ENCODE measurements around the gene ADAM10.
A peak's percentile ranks its signal among the peaks of the same experiment; 100 is the strongest.

Gene ADAM10

DNA sequence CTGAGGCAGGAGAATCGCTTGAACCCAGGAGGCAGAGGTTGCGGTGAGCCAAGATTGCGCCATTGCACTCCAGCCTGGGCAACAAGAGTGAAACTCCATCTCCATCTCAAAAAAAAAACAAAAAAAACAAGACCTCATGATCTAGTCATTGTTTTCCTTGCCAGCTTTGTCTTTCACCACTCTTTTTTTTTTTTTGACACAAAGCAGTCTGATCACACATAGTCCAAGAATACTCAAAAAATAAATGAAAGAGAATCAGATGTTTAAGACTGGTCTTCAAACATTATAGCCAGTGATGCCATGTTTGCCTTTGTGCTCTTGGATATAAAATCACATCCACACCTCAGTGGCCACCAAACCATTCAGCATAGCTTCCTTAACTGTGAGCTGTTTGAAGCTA is 5.8 kb upstream of the ADAM10 start:
- DNase-seq (ENCODE audit: low spot score): no peak

DNA sequence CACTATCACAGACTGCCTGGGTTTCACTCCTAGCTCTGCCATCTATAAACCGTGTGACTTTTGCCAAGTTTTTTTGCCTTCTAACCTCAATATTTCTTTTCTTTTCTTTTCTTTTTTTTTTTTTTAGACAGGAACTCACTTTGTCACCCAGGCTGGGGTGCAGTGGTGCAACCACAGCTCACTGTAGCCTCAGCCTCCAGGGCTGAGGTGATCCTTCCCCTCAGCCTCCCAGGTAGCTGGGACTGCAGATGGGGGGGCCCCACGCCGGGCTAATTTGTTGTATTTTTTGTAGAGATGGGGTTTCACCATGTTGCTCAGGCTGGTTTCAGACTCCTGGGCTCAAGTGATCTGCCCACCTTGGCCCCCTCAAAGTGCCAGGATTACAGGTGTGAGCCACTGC is 3.2 kb upstream of the ADAM10 start:
- DNase-seq (ENCODE audit: low spot score): no peak

DNA sequence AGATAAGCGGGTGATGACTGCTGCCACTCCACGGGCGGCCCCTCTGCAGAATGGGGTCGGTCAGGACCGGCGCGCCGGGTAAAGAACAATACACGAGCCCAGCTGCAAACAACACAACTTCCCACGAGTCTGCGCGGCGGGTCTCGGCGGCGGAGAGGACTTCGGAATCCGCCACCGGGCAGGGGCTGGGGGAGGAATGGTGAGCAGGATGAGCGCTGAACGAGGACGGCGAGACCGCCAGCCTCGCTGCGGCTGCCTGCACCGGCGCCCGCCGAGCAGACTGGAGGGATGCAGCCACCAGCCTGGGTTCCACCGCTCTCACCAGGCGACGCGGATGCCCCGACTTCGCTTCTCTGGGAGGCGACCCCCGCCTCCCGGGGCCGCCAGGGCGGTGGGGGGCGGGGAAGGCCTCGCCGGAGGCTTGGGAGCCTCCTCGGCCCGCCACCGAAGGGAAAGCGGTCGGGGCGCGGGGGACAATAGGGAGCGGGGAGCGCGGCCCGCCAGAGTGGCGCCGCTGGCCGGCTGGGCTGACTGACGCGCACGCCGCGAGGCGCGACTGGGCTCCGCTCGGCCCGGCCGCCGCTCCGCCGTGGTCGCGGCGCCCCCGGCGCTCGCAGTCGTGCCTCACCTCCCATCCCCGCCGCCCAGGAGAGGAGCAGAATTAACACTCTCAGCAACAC is 515 bp downstream of the ADAM10 start:
- DNase-seq (ENCODE audit: low spot score): peak; percentile 40

DNA sequence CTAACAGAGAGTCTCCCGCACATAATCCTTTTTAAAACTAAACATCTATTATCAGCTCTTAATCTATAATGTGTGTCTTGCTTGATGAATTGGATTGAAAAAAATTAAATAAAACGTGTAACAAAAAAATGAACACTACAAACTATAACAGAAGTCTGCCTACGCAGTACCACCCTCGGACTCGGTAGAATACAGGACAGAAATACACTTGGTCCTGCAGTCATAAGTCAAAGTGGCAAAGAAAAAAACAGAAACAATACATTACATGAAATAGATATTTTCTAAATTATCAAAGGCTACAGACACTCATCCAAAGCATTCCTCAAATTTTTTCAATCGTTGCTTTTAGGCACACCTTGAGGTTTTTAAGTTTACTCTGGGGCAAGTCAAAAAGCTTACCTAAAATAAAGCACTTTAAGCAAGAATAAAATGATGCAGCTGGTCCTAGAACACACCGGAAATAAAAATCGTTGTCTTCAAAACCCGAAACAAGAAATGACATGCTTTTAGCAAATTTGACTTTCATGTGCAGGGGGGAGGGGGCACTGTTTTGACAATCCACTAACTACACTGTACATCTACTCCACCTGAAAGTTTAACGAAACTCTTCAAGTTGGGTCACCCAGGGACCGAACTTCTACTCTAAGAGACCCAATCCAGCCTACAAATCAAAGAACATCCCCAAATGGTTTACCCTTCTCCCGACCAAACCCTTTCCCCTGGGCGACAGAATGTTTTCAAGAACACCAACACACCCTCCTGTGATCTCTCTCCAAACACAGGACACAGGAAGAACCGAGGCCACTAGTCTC is 1.3 kb downstream of the ADAM10 start:
- DNase-seq (ENCODE audit: low spot score): no peak

DNA sequence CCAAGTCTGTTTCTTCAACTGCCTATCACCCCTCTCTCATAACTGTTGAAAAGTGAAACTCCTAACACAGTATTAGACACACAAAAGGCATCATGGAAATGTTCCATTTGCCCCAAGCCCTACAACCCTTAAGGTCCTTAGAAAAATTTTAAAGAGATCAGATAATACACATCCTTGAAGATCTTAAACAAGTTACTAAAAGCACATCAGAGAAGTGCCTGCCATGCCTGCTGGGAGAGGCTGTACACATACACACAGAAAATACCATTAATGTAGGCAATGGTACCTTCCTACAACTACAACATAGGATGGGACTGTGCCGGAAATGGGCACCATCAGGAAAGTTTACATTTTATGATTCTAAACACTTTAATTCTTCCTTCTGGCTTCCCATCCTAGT is 3.3 kb downstream of the ADAM10 start:
- DNase-seq (ENCODE audit: low spot score): no peak

DNA sequence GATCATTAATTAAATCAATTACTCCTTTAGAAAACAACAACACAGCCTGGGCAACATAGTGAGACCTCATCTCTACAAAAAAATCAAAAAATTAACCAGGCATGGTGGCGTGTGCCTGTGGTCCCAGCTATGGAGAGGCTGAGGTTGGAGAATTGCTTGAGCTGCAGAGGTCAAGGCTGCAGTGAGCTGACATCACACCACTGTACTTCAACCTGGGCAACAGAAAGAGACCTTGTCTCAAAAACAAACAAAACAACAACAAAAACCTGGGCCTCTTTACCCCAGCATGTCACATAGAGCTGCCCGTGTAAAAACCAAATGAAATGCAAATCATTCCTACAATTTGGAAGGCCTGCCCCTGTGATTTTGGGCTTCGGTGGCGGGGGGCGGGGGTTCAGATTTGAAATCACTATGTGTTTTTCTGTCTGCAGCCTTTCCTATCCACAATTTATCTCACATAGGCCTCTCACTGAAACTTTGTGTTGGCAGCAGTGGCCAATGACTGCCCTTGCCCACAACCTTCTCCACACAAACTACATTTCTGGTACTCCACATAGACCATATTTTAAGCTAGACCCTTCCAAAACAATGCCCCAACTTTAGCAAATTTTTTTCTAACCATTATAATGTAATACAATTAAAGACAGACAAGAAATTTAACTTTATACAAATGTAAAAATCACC is 6.5 kb downstream of the ADAM10 start:
- no peak for DNase-seq (ENCODE audit: low spot score)

DNA sequence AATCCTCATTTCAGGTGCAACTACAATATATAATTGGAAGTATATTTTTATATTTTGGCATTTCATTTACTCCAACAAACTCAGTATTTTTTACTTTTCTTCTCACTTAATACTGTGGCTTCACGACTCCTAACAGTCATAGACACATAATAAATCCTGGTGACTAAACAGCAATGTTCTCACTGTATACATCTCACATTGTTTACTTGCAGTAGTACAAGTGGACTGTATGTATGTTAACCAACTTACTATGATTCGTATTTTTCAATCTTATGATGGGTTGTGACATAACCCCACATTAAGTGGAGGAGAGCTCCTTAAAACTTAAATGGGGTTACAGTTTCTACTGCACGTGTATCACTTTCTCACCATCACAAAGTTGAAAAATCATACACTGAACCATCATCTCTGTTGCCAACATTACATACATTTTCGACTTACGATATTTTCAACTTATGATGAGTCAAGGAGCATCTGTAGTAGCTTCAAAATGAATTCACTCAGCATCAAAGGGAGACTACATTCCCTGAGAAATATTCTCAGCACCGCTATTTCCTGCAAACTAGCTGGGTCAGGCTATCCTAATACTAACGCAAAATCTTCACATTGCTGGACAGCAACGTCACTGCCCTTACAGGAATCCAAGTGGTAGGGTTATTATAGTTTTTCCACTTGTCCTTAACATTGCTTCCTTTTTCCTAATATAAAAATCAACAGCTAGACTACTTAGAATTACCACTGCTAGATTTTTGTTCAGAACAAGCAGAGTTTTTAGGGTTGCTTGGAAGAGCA is 7.3 kb downstream of the ADAM10 start:
- DNase-seq (ENCODE audit: low spot score): peak; percentile 55

DNA sequence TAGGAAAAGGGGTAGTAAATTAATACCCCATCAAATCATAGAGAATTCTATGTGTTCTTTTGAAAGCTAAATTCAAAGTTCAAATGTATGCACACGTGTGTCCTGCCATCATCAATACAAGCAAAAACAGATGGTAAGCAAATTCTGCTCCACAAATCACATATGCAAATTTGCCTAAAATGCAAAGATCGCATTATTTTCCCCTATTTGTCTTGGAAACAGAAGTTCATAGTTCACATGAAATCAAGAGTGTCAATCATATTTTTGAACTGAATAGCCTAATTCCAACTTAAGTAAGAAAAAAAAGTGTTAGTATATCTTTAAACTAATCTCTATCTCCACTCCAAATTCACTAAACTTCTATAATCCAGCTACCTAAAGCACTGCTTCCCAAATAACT is 8.5 kb downstream of the ADAM10 start:
- DNase-seq (ENCODE audit: low spot score): no peak

DNA sequence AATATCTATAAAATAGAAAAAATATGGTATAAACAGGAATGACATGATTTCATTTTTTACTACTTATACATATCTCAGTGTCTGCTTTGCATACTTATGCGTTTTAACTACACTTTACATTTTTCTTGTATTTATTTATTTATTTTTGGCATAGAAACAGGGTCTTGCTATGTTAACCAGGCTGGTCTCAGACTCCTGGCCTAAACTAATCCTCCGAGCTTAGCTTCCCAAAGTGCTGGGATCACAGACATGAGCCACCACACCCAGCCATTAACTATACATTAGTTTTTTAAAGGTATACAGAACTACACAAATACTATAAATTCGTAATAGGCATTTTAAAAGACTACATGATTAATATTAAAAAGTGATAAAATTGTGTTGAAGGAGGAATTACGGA is 9.1 kb downstream of the ADAM10 start:
- DNase-seq (ENCODE audit: low spot score): no peak

DNA sequence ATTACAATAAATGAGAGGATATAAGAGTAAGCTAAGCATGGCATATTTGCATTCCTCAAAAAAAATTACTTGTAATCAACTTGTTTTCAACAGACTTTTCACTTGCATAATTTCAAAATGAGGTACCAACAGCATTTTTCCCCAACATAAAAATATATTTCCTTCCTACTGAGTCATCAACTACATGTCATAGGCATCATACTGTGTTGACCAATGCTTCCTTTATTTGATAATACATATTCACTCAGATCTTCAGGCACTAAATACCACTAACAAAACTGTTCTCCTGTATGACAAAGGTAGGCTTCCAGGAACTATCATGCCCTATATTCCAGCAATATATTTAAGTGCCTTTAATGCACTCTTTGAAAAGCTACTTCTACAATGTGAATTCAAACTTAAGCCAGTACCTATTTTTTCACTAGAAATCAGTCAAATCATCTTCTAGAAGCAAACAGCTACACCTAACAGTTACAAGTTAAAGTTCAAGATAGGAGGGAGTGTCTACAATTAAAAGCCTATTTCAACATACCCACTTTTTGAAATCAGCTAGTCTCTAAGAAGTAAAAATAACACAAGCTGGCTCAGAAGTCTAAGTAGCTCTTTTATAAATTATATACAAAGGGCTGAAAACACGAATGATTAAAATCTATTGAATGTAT is 11.3 kb downstream of the ADAM10 start:
- no peak for DNase-seq (ENCODE audit: low spot score)

DNA sequence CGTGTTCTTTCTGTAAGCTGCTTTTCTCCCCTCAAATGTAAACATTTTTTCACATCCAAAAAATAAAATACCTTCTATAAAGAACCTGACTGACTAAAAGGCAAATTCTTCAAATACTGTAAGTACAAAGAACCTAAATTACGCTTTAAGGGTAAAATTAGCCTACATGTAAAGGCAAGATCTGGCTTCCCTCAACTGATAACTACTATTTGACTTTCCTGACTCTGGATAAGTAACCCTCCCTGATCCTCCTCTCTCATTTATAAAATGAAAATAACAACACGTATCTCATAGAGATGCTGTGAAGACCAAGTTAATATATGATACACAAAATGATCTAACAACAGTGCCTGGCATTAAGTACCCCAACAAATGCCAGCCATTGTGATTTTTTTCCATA is 12.2 kb downstream of the ADAM10 start:
- no peak for DNase-seq (ENCODE audit: low spot score)

DNA sequence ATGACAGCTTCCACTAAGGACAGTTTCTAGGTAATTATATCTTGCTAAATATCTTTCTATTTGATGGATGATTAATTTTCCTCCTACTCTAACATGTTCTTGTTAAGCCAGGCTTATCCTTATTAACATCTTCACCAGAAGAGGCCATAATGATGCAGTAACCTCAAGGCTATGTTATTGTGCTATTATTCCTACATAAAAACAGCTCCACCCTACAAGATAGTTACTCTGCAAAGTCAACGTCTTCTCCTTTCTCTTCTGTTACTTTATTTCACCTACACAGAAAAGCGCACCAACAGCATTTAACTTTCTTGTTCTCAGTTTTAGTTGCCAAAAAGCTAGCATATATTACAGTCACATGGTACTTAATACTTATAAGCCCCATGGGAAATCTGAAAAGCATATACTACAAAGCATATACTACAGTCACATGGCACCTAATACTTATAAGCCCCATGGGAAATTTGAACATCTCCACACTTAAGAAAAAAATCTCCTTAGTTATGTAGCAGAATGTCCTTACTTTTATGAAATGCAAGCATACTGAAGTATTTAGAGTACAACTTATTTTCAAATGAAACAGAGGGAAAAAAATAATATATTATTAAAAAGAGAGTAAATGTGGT is 13.4 kb downstream of the ADAM10 start:
- DNase-seq (ENCODE audit: low spot score): no peak

DNA sequence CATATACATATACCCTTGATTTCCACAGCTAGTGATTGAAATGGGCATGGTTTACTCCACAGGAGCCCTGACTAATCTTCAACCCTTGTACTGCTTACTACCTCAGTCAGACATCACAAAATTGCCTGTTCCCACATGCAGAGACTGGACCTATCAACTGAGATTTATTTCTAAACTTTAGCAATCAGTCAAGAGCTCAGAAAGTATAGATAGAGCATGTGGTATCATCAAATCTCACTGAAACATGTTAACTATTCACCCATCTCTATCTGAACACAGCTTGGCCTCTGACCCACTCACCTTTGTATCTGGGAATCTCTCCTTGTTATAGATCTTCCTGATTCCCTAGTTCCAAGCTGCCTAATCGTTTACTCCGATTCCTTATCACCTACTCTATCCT is 14.6 kb downstream of the ADAM10 start:
- DNase-seq (ENCODE audit: low spot score): no peak

DNA sequence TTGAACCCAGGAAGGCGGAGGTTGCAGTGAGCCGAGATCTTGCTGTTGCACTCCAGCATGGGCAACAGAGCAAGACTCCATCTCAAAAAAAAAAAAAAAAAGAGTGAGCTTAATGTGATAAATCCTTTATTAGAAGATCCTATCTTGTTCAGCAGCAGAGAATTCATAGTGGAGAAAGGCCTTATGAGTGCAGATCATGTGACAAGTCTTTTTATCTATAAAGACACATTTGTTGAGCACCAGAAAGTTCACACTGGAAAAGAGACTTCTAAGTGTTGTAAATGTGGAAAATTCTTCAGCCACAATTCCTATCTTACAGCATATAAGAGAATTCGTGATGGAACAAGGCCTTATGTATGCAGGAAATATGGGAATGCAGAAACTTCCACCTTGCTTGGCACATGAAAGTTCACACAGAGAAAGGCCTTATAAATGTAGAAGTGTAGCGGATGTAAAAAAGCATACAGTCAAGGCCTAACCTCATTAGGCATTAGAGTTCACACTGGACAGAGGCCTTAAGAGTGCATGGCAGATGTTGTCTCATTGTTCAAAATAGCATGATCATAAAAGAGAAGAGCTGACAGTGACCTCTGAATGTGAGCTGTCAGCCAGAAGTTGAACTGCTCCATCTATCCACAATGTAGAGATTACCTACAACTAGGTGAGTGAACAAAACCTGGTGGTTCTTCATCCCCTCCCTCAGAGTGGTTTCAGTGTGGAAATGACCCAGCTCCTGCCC is 16.7 kb downstream of the ADAM10 start:
- DNase-seq (ENCODE audit: low spot score): no peak

DNA sequence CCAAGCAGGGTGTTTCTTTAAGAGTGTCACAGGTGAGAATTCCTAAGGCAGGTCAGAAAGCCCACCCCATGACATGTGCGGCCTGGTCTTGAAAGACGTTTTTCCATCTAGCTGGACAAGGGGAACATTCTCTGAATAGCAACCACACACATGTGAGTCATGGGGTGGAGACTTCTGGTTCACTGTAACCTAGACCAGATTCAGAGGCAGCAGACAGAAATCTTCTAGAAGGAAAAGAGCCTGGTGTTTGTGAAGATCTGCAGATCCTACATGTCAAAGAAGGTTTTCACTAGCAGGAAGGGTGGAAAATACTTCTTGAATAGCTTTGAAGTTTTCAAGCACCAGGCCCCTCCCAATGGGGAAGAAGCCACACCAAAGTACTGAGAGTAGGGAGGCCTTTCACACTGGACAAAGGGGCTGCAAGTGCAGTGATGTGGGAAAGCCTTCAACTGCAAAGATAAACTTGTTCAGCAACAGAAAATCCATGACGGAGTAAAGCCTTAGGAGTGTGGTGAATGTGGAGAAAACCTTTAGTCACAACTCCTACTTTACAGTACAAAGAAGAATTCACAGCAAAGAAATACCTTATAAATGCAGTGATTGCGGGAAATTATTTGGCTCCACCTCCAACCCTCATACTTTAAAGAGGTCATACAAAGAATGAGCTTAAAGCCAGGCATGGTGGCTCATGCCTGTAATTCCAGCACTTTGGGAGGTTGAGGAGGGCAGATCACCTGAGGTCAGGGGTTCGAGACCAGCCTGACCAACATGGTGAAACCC is 17.6 kb downstream of the ADAM10 start:
- DNase-seq (ENCODE audit: low spot score): peak; percentile 77

DNA sequence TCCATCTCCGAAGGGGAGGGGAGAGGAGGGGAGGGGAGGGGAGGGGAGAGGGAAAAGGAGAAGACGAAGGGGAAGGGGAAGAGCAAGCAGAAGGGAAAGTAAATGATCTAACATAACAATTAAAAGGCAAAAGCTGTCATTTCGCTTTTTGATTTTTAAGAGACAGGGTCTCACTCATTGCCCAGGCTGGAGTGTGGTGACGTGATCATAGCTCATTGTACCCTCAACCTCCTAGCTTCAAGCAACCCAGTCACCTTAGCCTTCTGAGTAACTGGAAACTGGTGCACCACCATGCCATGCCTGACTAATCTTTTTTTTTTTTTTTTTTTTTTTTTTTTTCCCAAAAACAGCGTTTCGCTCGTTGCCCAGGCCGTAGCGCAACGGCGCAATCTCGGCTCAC is 22.6 kb downstream of the ADAM10 start:
- no peak for DNase-seq (ENCODE audit: low spot score)

DNA sequence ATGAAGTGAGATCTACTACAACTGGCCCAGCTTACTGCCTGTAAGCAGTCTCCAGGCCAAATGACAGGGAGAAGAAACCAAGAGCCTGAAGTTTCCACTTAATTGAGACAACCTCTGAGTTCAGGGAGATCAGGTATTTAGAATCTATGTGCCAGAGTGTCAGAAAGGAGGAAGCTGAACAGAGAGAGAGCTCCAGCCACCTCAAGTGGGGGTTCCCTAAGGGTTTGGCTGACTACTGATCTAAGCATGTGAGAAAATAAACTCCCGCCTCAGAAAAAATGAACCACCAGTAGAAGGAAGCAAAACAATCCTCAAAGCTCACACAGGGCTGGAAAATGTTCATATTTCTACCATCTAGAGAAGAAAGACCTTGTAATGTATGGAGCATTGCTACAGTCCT is 25.0 kb downstream of the ADAM10 start:
- DNase-seq (ENCODE audit: low spot score): peak; percentile 59

DNA sequence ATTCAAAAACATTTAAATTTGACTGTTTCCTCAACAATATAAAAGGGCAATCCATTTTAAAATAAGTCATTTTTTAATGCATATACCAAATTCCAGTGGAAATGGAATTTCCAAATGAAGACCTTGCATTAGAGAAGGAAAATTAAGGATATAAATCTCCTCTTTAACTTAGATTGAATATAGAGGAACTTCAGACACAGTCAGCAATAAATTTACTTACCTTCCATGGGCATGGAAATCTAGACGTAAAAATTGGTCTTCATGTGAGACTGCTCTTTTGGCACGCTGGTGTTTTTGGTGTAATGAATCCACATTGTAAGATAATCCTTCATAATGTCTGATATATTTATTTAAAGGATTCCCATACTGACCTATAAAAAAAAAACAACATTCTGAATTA is 32.1 kb downstream of the ADAM10 start:
- no peak for DNase-seq (ENCODE audit: low spot score)

DNA sequence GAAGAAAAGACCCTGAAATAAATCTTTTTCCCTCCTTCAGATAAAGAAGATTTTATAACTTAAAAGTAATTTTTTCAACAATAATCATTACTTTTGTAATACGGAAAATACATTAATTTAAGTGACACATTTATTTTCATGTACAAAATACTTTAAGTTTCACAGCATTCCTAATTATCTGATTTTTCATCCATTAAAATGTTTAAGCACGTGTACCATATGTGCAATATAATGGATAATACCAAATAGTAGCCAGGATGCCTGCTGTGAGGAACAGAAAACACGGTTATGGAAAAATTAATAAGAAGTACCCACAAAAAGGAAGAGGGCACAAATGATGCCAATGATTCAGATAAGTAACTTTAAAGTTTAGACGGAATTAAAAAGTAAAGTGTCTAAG is 33.5 kb downstream of the ADAM10 start:
- DNase-seq (ENCODE audit: low spot score): no peak

All from hepatic stellate cell (primary cell).